Activated CD4-positive, alpha-beta memory T cell treated with anti-CD3 and anti-CD28 coated beads for 36 hours (primary cell): ENCODE data around the gene TBL1X. TPM values are rescaled to one million over a fixed set of nuclear protein-coding genes. Genes with fewer than 3 reads are reported as not detected.
A peak's percentile ranks its signal among the peaks of the same experiment; 100 is the strongest.
"Not testable (repeated sequence)": the region's sequence is repeated elsewhere in the genome, so short reads cannot be mapped to it uniquely, and the experiment has no call there.

Experiments used
- CTCF ChIA-PET: fragments of 350-600 bp; sonication (Branson Sonifier 250); formaldehyde crosslinking; loops from one replicate; lab custom pipeline; 2021; ENCODE audit warnings: antibody characterized with exemption, inconsistent platforms; lab: Charles Lee
- POLR2A ChIA-PET: fragments of 350-600 bp; sonication (Branson Sonifier 250); formaldehyde crosslinking; loops from one replicate; lab custom pipeline; 2021; ENCODE audit warnings: antibody characterized with exemption; lab: Charles Lee
- DNase-seq: peaks from one replicate; pipeline ENCODE4 v3.0.0-alpha.2; 2020
- H3K27ac Mint-ChIP-seq: one replicate; pipeline ENCODE4 v1.8.0; 2021; ENCODE audit warnings: mixed read lengths
- H3K27me3 Mint-ChIP-seq: one replicate; pipeline ENCODE4 v1.8.0; 2021; ENCODE audit warnings: mixed read lengths
- H3K36me3 Mint-ChIP-seq: one replicate; pipeline ENCODE4 v1.8.0; 2021; ENCODE audit warnings: mixed read lengths
- H3K4me1 Mint-ChIP-seq: one replicate; pipeline ENCODE4 v1.8.0; 2021; ENCODE audit warnings: low read depth, mixed read lengths
- H3K4me3 Mint-ChIP-seq: one replicate; pipeline ENCODE4 v1.8.0; 2021; ENCODE audit warnings: mild to moderate bottlenecking, mixed read lengths
- H3K9me3 Mint-ChIP-seq: one replicate; pipeline ENCODE4 v1.8.0; 2021; ENCODE audit warnings: mixed read lengths
- intact Hi-C: fragments of 100-400 bp; cut with micrococcal nuclease; formaldehyde crosslinking; loops from one replicate; pipeline ENCODE4 v1.15.1; 2023
- total RNA-seq, 2 experiments: library from RNA; stranded (reverse); gene quantifications; one replicate each; pipeline ENCODE4 v1.2.3, GENCODE V29; 2021

The TBL1X gene
- total RNA-seq, 2 experiments from 2014 or later, result 21.1 to 23.5 TPM

DNA sequence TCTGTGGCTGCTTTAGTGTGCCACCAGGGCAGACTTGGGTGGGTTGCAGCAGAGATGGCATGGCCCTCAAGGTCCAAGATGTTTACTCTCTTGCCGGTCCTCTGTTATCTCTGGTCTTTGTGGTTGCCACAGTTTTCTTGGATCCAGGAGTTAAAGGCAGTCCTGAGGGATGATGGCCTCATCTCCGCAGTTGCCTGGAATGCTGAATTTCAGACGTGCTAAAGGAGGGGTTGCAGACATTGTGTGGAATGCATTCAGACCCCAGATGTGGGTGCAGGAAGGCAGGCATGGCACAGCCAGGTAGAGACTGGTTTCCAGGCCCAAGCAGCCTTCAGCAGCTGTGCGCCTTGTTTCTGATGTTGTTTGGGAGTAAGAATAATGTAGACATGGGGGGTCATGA is 64.4 kb downstream of the TBL1X start:
- Mint-ChIP-seq H3K4me1 (peaks cover 48% of the 10 kb centered on the region), H3K27ac (no peak overlapping the region), H3K9me3 (no peaks in the 10 kb centered on the region), H3K4me3 (no peak overlapping the region), H3K27me3 (no peaks in the 10 kb centered on the region), H3K36me3 (no peaks in the 10 kb centered on the region)
- intact Hi-C loops, result loop anchor here (5.0 kb wide), 1 partner anchor 62 kb away; the partner anchor contains the start of gene TBL1X
- DNase-seq, result no peak
- POLR2A ChIA-PET, result no interaction called here
- CTCF ChIA-PET, result no interaction called here

DNA sequence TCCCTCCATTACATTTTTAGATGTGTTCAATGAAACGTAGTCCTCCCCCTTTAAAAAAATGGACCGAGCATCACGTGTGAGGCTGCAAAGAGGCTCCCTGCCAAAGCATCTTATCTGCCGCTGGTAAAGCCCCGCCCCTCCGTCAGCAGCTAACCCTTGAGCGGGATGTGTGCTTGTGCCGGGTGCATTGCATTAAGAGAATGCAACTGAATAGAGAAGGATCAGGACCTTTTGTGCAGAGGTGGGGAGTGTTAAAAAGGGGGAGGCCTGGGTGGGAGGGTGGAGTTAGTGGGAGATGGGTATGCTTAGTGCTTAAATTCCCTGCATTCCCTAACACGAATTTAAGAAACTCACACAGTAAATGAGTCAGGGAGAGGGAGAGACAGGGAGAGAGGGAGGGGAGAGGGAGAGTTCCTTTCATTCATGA is 66.0 kb downstream of the TBL1X start:
- no peaks in the 10 kb centered on the region for H3K27me3 Mint-ChIP-seq
- H3K36me3 Mint-ChIP-seq, result no peaks in the 10 kb centered on the region
- CTCF ChIA-PET, result no interaction called here
- intact Hi-C loops, result no loop called here
- H3K4me1 Mint-ChIP-seq, result peaks cover 41% of the 10 kb centered on the region
- DNase-seq, result peak; percentile 68
- POLR2A ChIA-PET, result no interaction called here
- H3K9me3 Mint-ChIP-seq, result no peaks in the 10 kb centered on the region
- no peak overlapping the region for H3K27ac Mint-ChIP-seq
- no peak overlapping the region for H3K4me3 Mint-ChIP-seq

DNA sequence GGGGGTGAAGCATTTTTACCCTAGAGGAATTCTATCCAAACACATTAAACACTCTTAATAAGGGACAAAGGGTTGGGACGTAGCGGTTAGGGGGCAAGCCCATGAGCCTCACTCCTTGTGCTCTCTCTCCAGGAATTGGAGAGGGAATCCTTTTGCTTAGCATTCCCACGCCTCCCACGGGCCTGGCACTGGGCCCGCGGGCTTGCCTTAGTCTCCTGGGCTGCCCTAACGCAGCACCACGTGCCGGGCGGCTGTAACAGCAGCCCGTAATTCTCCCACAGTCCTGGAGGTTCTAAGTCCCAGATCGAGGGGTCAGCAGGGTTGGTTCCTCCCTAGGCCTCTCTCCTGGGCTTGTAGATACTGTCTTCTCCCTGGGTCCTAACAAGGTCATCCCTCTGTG is 67.5 kb downstream of the TBL1X start:
- Mint-ChIP-seq H3K36me3 (peaks cover 3% of the 10 kb centered on the region), H3K4me1 (peaks cover 34% of the 10 kb centered on the region), H3K27ac (no peak overlapping the region), H3K4me3 (no peak overlapping the region), H3K9me3 (peaks cover 2% of the 10 kb centered on the region), H3K27me3 (no peaks in the 10 kb centered on the region)
- no peak for DNase-seq
- intact Hi-C loops, result no loop called here
- CTCF ChIA-PET, result no interaction called here
- POLR2A ChIA-PET, result no interaction called here

DNA sequence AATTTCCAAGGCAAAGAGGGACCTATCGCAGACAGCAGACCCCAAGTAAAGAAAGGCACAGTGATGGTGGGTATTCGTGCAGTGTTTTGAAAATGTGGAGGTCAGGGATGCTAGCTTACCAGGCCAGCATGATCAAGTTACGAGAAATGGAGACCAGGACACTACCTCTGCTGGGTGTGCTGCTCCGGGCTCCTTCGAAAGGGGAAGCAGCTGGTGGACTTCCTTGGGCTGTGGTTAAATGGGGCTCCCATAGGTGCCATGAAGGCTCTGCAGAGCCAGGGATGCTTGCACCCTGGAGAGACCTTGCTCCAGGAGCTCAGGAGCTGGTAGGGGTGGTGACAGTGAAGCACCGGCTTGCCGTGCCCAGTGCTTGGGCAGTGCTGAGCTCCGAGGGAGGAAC is 68.8 kb downstream of the TBL1X start:
- no peak for DNase-seq
- Mint-ChIP-seq H3K36me3 (peaks cover 4% of the 10 kb centered on the region), H3K27ac (no peak overlapping the region), H3K4me3 (no peak overlapping the region), H3K9me3 (peaks cover 3% of the 10 kb centered on the region), H3K27me3 (no peaks in the 10 kb centered on the region), H3K4me1 (peaks cover 31% of the 10 kb centered on the region)
- POLR2A ChIA-PET, result no interaction called here
- CTCF ChIA-PET, result interaction anchor here (1.1 kb wide), 1 partner anchor 69 kb away, joined by 3 read pairs; no protein-coding TSS in a partner anchor
- intact Hi-C loops, result no loop called here

DNA sequence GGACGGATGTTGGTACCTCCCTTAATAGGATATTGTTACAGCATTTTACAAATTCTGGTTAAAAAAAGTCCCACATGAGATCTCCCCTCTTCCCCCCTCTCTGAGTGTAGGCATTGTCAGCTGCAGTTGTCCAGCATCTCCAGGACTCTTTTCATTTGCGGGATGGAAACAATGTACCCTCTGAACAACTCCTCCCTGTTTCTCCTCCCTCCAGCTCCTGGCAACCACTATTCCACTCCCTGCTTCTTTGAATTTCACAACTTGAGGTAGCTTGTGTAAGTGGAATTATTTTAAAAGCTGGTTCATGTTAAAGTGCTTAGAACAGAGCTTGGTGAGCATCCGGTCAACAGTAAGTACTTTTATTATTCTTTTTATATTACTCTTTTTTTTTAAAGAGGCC is 69.8 kb downstream of the TBL1X start:
- ChIA-PET POLR2A (interaction anchor here (0.6 kb wide), 1 partner anchor 15 kb away, joined by 3 read pairs; no protein-coding TSS in a partner anchor), CTCF (interaction anchor here (1.1 kb wide), 1 partner anchor 67 kb away, joined by 3 read pairs; no protein-coding TSS in a partner anchor)
- H3K27ac Mint-ChIP-seq, result no peak overlapping the region
- H3K36me3 Mint-ChIP-seq, result peaks cover 4% of the 10 kb centered on the region
- no peak for DNase-seq
- no peak overlapping the region for H3K4me3 Mint-ChIP-seq
- peaks cover 24% of the 10 kb centered on the region for H3K4me1 Mint-ChIP-seq
- H3K9me3 Mint-ChIP-seq, result peaks cover 3% of the 10 kb centered on the region
- intact Hi-C loops, result no loop called here
- no peaks in the 10 kb centered on the region for H3K27me3 Mint-ChIP-seq

DNA sequence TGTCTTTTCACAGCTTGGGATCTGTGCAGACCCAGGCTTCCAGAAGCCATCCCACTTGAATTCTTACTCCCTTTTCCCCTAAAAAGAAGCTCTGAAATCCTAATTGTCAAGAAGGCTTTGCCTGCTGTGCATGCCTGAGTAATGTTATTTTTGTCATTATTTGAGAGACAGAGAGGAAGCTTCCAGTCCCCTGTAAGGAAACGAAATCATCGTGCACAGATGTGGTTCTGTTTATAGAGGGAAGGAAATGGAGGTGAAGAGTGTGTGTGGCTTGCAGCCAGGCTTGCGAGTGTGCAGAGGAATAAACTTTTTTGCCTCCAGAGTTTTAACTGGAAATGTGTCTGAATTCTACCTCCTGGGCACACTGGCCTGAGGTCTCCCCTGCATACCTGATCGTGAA is 70.2 kb downstream of the TBL1X start:
- Mint-ChIP-seq H3K9me3 (peaks cover 3% of the 10 kb centered on the region), H3K27ac (no peak overlapping the region), H3K36me3 (peaks cover 4% of the 10 kb centered on the region), H3K4me1 (peaks cover 22% of the 10 kb centered on the region), H3K4me3 (no peak overlapping the region), H3K27me3 (no peaks in the 10 kb centered on the region)
- intact Hi-C loops, result no loop called here
- CTCF ChIA-PET, result no interaction called here
- POLR2A ChIA-PET, result interaction anchor here (0.6 kb wide), 1 partner anchor 14 kb away, joined by 3 read pairs; no protein-coding TSS in a partner anchor
- DNase-seq, result no peak

DNA sequence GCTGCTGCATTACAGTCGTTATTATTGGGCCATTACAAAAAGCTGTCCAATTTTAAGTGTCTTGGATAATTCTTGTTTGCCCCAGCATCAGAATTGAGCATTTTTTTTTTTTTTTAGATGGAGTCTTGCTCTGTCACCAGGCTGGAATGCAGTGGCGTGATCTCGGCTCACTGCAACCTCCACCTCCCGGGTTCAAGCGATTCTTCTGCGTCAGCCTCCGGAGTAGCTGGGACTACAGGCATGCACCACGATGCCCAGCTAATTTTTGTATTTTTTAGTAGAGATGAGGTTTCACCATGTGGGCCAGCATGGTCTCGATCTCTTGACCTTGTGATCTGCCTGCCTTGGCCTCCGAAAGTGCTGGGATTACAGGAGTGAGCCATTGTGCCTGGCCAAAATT is 71.3 kb downstream of the TBL1X start:
- not testable (repeated sequence) for H3K36me3 Mint-ChIP-seq
- CTCF ChIA-PET, result interaction anchor here (0.6 kb wide), 1 partner anchor 155 kb away, joined by 4 read pairs; no protein-coding TSS in a partner anchor

DNA sequence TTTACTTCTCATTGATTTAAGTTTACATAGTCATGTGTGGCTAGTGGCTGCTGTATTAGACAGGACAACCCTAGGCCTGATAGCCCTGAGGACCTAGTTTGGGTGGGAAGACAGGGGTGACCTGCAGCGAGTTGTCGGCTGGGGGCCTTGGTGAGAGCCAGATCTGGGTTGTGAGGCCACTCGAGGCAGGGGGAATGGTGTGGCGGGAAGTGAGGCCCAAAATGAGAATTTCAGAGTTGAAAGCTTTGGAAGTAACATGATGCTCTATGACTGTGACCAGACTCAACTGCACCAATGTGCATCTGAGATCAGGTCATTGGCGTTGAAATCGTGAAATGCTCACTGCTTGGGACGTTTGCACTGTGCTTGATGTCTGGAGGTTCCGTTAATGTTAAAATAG is 72.9 kb downstream of the TBL1X start:
- peaks cover 14% of the 10 kb centered on the region for H3K4me1 Mint-ChIP-seq
- no peak for DNase-seq
- peaks cover 4% of the 10 kb centered on the region for H3K36me3 Mint-ChIP-seq
- no peaks in the 10 kb centered on the region for H3K27me3 Mint-ChIP-seq
- no peak overlapping the region for H3K27ac Mint-ChIP-seq
- intact Hi-C loops, result no loop called here
- no peak overlapping the region for H3K4me3 Mint-ChIP-seq
- peaks cover 3% of the 10 kb centered on the region for H3K9me3 Mint-ChIP-seq
- ChIA-PET CTCF (no interaction called here), POLR2A (no interaction called here)

More for the DNA sequence above, 71.3 kb downstream of the TBL1X start:
- H3K27ac Mint-ChIP-seq, H3K9me3 Mint-ChIP-seq, H3K4me3 Mint-ChIP-seq, DNase-seq, POLR2A ChIA-PET, H3K27me3 Mint-ChIP-seq, intact Hi-C loops: not testable (repeated sequence)
- H3K4me1 Mint-ChIP-seq, result peaks cover 16% of the 10 kb centered on the region

DNA sequence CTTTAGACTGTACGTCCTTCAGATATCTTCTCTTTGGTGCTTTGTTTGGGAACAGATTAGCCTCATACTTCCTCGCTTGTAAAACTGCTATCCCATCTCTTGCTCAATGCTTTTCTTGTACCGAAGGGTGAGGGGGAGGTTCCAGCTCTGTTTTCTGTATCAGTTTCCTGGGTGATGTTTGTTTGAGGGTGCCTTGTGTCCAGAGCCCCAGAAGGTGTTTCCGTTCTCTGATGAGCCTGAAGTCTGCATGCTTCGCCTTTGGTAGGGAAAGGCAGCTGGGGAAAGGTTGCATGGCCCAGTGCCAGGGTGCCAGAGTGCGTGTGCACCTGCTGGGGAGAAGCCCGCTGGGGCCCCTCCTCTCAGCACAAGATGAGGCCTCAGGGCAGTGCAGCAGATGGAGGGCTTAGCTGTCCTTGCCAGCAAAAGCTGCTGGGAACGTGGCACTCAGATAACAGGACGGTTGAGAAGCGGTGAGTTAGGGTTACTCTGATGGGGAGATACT is 73.7 kb downstream of the TBL1X start:
- intact Hi-C loops, result no loop called here
- H3K27me3 Mint-ChIP-seq, result no peaks in the 10 kb centered on the region
- H3K9me3 Mint-ChIP-seq, result peaks cover 3% of the 10 kb centered on the region
- H3K27ac Mint-ChIP-seq, result no peak overlapping the region
- no peak for DNase-seq
- peaks cover 4% of the 10 kb centered on the region for H3K36me3 Mint-ChIP-seq
- no peak overlapping the region for H3K4me3 Mint-ChIP-seq
- peaks cover 10% of the 10 kb centered on the region for H3K4me1 Mint-ChIP-seq
- POLR2A ChIA-PET, result no interaction called here
- CTCF ChIA-PET, result no interaction called here

DNA sequence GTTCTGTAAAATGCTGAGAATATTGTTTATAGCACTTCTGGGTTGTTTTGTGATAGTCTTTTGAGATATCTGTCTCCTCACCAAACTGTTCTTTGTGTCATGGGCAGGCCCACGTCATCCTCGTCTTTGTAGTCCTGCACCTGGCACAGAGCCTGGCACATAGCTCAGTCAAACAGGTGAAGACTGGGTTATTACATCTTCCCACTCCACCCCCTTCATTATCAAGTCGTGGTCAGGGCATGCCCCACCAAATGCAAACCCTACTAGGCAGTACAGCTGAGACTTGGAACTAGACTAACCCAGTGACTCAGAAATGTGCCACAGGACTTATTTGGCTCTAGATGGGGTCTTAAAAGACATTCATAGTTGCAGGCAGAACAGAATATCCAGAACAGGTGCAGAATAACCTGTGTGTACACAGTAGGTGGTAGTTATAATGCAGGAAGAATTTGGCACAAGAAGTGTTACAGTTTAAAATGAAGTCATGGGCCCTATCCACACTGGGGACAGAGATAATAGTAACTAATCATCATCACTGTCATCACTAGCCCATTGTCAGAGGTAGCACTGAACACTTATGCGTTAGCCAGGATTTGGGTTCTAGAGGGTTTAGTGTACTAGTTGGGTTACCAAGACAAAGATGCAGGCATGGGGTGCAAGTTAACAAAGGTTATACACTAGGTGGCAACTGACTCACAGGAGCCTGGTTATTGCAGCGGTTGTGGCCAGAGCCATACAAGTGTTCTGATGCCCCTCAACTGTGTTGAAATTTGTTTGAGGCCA is 74.9 kb downstream of the TBL1X start:
- CTCF ChIA-PET, result no interaction called here

DNA sequence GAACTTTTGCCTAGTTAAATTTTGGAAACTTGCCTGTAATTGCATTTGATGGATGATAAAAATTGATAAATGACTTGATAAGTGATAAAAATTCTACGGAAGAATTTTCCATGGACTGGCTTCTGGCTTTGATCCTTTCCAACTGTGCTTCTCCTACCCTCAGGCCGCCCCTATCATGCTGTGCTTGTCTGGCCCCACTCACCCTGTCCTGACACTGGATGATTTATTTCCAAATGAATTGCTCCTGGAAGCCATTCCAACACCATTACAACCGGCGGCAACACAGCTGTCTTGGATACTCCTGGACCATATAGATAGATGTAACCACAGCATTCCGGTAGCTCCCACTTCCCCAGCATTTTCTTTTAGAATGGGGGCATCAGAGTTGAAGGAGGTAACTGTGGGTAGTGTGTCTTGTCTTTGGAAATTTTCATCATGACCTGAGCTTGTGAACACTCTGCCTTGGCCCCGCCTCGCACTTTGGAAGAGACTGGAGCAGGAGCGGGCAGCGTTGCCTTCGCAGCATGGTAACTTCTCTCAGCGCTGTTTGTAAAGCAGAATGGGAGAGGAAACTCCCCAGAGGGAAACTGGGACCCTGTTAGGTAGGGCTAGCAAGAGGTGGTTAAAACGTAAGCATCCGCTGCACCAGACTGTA is 77.4 kb downstream of the TBL1X start:
- intact Hi-C loops, result no loop called here
- peaks cover 3% of the 10 kb centered on the region for H3K4me1 Mint-ChIP-seq
- H3K4me3 Mint-ChIP-seq, result no peak overlapping the region
- POLR2A ChIA-PET, result no interaction called here
- no peak overlapping the region for H3K27ac Mint-ChIP-seq
- H3K27me3 Mint-ChIP-seq, result no peaks in the 10 kb centered on the region
- H3K36me3 Mint-ChIP-seq, result peaks cover 4% of the 10 kb centered on the region
- no peak for DNase-seq
- CTCF ChIA-PET, result no interaction called here
- peaks cover 1% of the 10 kb centered on the region for H3K9me3 Mint-ChIP-seq

More for the DNA sequence above, 74.9 kb downstream of the TBL1X start:
- H3K9me3 Mint-ChIP-seq, result peaks cover 3% of the 10 kb centered on the region
- no peak overlapping the region for H3K27ac Mint-ChIP-seq
- no peaks in the 10 kb centered on the region for H3K27me3 Mint-ChIP-seq
- no peak overlapping the region for H3K4me3 Mint-ChIP-seq
- DNase-seq, result no peak
- peaks cover 4% of the 10 kb centered on the region for H3K36me3 Mint-ChIP-seq
- H3K4me1 Mint-ChIP-seq, result peaks cover 4% of the 10 kb centered on the region
- intact Hi-C loops, result no loop called here
- POLR2A ChIA-PET, result no interaction called here

DNA sequence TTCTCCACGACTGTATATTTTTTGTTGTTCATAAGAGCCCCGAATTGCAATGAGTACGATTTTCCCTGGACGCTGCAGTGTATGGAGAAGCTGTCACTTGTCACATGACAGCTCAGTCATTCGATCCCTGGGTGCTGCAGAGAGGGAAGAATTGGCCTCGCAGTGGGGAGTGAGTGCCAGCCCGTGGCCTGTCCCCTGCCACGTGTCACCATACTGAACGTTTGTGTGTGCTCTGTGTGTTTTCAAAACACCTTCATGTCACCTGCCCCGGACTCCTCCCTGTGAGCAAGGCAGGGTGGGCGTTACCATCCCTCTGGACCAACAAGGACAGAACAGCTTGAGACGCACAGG is 77.9 kb downstream of the TBL1X start:
- intact Hi-C loops, result no loop called here
- CTCF ChIA-PET, result no interaction called here
- no peak overlapping the region for H3K4me3 Mint-ChIP-seq
- no peaks in the 10 kb centered on the region for H3K9me3 Mint-ChIP-seq
- H3K4me1 Mint-ChIP-seq, result peaks cover 3% of the 10 kb centered on the region
- peaks cover 2% of the 10 kb centered on the region for H3K36me3 Mint-ChIP-seq
- POLR2A ChIA-PET, result no interaction called here
- no peak overlapping the region for H3K27ac Mint-ChIP-seq
- no peak for DNase-seq
- H3K27me3 Mint-ChIP-seq, result no peaks in the 10 kb centered on the region
